Aorta (tissue), 5 donors: ENCODE results near the gene FKBP1A. TPM values are rescaled to one million over a fixed set of nuclear protein-coding genes. Genes with fewer than 3 reads are reported as not detected.
A peak's percentile ranks its signal among the peaks of the same experiment; 100 is the strongest.

Source experiments
- ATAC-seq: fragments of 200-7000 bp; cut with Tn5 transposase; one replicate; pipeline ENCODE4 v1.9.1; 2022; ENCODE audit warnings: moderate library complexity; ENCODE audit not compliant: low FRiP score
- DNase-seq, 2 donors: peaks; one replicate each; pipeline ENCODE4 v3.0.0-alpha.2; 2020
- H3K27ac ChIP-seq, 2 donors: one replicate each; pipeline ENCODE4 v1.5.1; 2013; ENCODE audit warnings: low read length in 2 of 2, mild to moderate bottlenecking in 2 of 2, moderate library complexity in 2 of 2, control low read depth in 1 of 2, inconsistent platforms in 1 of 2, low read depth in 1 of 2
- H3K27me3 ChIP-seq, 2 donors: one replicate each; pipeline ENCODE4 v1.6.1; 2013; ENCODE audit warnings: control low read depth in 1 of 2, low read length in 1 of 2, mild to moderate bottlenecking in 1 of 2, moderate library complexity in 1 of 2; ENCODE audit not compliant: insufficient read depth in 2 of 2, control insufficient read depth in 1 of 2
- H3K36me3 ChIP-seq, 2 donors: one replicate each; pipeline ENCODE4 v1.6.1; 2013; ENCODE audit warnings: control low read depth in 1 of 2, low read length in 1 of 2, mild to moderate bottlenecking in 1 of 2; ENCODE audit not compliant: insufficient read depth in 2 of 2, control insufficient read depth in 1 of 2
- H3K4me1 ChIP-seq, 2 donors: one replicate each; pipeline ENCODE4 v1.6.1; 2013; ENCODE audit warnings: low read length in 2 of 2, control low read depth in 1 of 2, mild to moderate bottlenecking in 1 of 2, moderate library complexity in 1 of 2; ENCODE audit not compliant: insufficient read depth in 2 of 2, control insufficient read depth in 1 of 2
- H3K4me3 ChIP-seq, 2 donors: one replicate each; pipeline ENCODE4 v1.5.1; 2013; ENCODE audit warnings: low read length in 2 of 2, control low read depth in 1 of 2, mild to moderate bottlenecking in 1 of 2
- H3K9me3 ChIP-seq: one replicate; pipeline ENCODE4 v1.6.1; 2013; ENCODE audit warnings: mild to moderate bottlenecking, low read length; ENCODE audit not compliant: control insufficient read depth
- WGBS, 2 donors: extraction: QIAGEN DNeasy Blood & Tissue Kit; methylation state at CpG; one replicate each; pipeline ENCODE4 v1.1.7; 2013; 5-methylcytosine and 5-hydroxymethylcytosine counted together
- intact Hi-C, 2 donors: fragments of 100-400 bp; cut with DNase I; formaldehyde crosslinking; loops; one replicate each; pipeline versions ENCODE4 v1.14.2 to v1.15.0; 2022
- polyA plus RNA-seq, 2 donors: library from polyadenylated mRNA; stranded (reverse); fragments of 200-250 nt; gene quantifications; one replicate each; pipeline ENCODE4 v1.2.3, GENCODE V29; 2013
- total RNA-seq, 2 donors: library from RNA; stranded (reverse); fragmentation: NEBNext Ultra II Directional; extraction: Animal tissue kit (Norgen Biotek cat#: 25700); gene quantifications; one replicate each; pipeline ENCODE4 v1.2.1, GENCODE V29; 2021
- donor health status: healthy with polysubstance abuse.
- donor health status: Bipolar disorder and iron deficiency.
- donor health status: DM: no; HTN: no; CAD: no.
- donor health status: DM: no; HTN: no; CAD: no.
- donor health status: DM: yes; HTN: yes; CAD: no.

Gene FKBP1A
- total and polyA plus RNA-seq, 4 donors = 105 to 273 (median 226) TPM

- 72 to 76% methylated on average over 7 of the region's 7 CpGs for WGBS, 2 donors
- Histone ChIP-seq H3K9me3 (no peaks in the 10 kb centered on the region), H3K4me1 (peaks cover 3 to 4% of the 10 kb centered on the region in 2 donors), H3K27me3 (no peaks in the 10 kb centered on the region), H3K36me3 (no peaks in the 10 kb centered on the region), H3K4me3 (peak overlapping the region; percentile 39 to 70), H3K27ac (peak overlapping the region in 1 of 2 donors; percentile 78)
- intact Hi-C loops = loop anchor here (2.0 to 5.0 kb wide), 4 partner anchors 69 to 276 kb away; partner anchors contain the start of genes NSFL1C (in 1 of the 2) and PSMF1 (in 1 of the 2)
- no peak for ATAC-seq
- DNase-seq = no peak
Measured at GRCh38 chr20:1393507-1393882, 641 bp upstream of the FKBP1A start.

- Histone ChIP-seq H3K9me3 (no peaks in the 10 kb centered on the region), H3K36me3 (no peaks in the 10 kb centered on the region), H3K27ac (peak overlapping the region in 1 of 2 donors; percentile 28), H3K27me3 (no peaks in the 10 kb centered on the region), H3K4me1 (peaks cover 3 to 4% of the 10 kb centered on the region in 2 donors), H3K4me3 (peak overlapping the region; percentile 87 to 89)
- peak in 1 of 2 donors; percentile 78 for DNase-seq
- ATAC-seq = no peak
- intact Hi-C loops = loop anchor here (2.0 to 5.0 kb wide), 4 partner anchors 68 to 275 kb away; partner anchors contain the start of genes NSFL1C (in 1 of the 2) and PSMF1 (in 1 of the 2)
- WGBS, 2 donors = 0 to 2% methylated on average over 12 to 13 of the region's 13 CpGs
Measured at GRCh38 chr20:1392443-1392692, 486 bp downstream of the FKBP1A start.

GRCh38 chr20:1391640-1392442, 1.0 kb downstream of the FKBP1A start:
- Histone ChIP-seq H3K27ac (peak overlapping the region in 1 of 2 donors; percentile 28), H3K4me1 (peaks cover 3 to 4% of the 10 kb centered on the region in 2 donors), H3K36me3 (no peaks in the 10 kb centered on the region), H3K27me3 (no peaks in the 10 kb centered on the region), H3K4me3 (peak overlapping the region; percentile 87 to 89), H3K9me3 (no peaks in the 10 kb centered on the region)
- ATAC-seq = no peak
- WGBS, 2 donors = 7% methylated on average over 16 of the region's 16 CpGs
- peak in 1 of 2 donors; percentile 55 for DNase-seq
- intact Hi-C loops = loop anchor here (2.0 to 5.0 kb wide), 4 partner anchors 67 to 275 kb away; partner anchors contain the start of genes NSFL1C (in 1 of the 2) and PSMF1 (in 1 of the 2)

DNA sequence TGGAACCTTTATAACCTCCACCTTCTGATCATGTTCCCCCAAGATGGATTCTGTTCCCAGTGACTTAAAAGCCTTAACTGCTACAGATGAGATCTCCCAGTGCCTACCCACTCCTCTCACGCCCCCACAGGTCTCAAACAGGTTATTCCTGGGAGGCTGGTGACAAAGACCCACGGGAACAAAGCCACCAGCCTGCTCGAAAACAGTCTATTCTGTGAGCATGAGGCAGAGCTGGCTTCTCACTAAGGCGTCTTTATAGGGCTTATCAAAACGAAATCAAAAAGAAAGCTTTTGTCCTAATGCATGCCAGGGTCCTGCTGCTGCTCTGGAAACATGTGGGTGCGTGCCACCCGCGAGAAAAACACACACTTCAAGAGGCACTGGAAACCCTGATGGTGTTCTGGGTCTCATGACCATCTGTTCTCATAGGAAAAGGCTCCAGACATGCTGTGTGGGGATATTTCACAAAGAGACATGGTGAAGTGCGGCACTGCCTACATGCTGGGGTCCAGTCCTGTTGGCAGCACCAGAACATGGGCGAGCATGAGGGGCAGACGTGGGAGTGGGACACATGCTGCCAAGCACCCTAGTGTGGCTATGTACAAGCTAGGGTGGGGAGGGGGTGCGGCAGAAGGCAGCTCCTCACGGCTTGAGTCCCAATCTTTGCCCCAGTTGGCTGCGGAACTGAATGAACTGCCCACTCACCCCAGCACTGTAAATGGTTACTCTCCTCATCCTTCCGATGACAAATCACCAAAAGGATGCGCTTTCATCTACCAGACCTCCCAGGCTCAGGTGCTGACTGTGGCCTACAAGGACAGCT, 2.1 kb downstream of the FKBP1A start:
- WGBS, 2 donors = 36 to 38% methylated on average over 16 of the region's 16 CpGs
- Histone ChIP-seq H3K9me3 (no peaks in the 10 kb centered on the region), H3K4me3 (no peak overlapping the region), H3K27ac (no peak overlapping the region), H3K4me1 (peaks cover 3 to 4% of the 10 kb centered on the region in 2 donors), H3K36me3 (no peaks in the 10 kb centered on the region), H3K27me3 (no peaks in the 10 kb centered on the region)
- no peak for DNase-seq
- intact Hi-C loops = loop anchor here in 1 of 2 donors (5.0 kb wide), 2 partner anchors 77 to 273 kb away; partner anchors contain the start of genes NSFL1C and PSMF1
- ATAC-seq = no peak

DNA sequence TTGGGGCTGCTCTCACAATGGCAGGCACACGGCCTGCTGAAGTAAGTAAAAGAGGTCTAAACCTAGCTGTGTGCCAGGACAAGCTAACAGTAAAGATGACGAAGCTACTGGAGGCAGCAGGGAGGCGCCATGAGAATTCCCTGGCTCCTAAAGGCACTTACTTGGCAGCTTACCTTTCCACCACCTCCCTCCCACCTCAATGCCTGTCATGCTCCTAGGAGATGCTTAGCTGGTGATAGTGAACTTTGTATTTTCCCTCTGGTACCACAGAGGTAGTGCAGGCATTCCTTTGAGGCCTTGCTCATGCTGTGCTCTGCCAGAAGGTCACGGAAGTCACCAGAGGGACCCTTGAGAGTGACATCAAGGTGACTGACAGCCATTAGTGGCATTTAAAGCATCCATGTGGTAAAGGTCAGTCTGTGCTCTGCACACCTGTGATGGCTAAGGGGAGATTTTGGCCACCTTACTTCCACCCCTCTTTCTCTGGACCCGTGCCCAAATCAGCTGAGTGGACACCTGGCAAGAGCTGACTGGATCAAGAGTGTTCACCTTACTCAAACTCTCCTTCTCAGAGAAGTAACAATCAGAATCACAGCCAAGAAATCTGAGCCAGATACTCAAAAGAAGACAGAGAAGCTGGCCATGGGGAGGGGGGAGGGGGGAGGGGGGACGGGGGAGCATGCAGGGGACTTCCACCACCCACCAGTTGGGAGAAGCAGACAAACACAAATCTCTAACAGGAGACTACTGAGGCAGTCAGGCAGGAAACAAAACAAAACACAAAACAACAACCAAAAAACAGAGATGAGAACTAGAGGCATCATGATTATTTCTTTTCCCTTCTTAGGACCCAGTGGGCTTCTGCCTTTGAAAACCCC, 2.9 kb downstream of the FKBP1A start:
- 14 to 34% methylated on average over 6 of the region's 6 CpGs for WGBS, 2 donors
- H3K4me3 ChIP-seq = no peak overlapping the region
- ATAC-seq = no peak
- DNase-seq = no peak
- intact Hi-C loops = loop anchor here in 1 of 2 donors (5.0 kb wide), 2 partner anchors 77 to 273 kb away; partner anchors contain the start of genes NSFL1C and PSMF1
- peak overlapping the region in 1 of 2 donors; percentile 66 for H3K27ac ChIP-seq
- no peaks in the 10 kb centered on the region for H3K27me3 ChIP-seq
- H3K9me3 ChIP-seq = no peaks in the 10 kb centered on the region
- H3K4me1 ChIP-seq = peaks cover 3 to 4% of the 10 kb centered on the region in 2 donors
- no peaks in the 10 kb centered on the region for H3K36me3 ChIP-seq

DNA sequence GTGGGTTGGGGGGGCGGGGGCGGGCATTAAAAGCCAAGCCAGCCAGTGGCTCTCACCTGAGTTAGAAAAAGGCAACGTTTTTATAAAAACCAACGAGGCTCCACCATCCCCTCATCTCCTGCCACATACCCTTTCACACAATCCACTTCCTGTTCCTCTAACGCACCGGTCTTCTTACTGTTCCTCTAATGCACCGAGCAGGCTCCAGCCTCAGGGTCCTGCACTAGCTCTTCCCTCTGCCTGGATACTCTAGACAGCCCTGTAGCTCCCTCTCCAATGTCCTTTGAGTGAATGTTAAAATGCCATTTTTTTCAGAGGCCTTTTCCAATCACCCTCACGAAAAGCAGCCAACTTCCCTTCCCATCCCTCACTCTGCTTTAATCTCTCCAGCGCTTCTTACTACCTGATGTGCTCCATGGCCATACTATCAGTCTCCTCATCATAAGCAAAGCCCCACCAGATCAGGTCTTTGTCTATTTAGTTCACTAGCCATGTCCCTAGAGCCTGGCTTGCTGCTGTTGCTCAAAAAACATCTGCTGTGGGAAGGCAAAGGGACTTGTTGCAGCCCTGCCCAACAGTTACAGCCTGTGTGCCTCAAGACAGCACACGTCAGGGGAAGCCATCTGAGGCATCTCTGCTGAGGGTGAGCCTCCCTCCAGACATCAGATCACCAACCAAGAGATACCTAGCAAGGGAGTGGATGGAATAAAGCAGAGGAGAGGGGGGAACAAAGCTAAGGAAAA, 3.9 kb downstream of the FKBP1A start:
- DNase-seq = no peak
- Histone ChIP-seq H3K27me3 (no peaks in the 10 kb centered on the region), H3K36me3 (no peaks in the 10 kb centered on the region), H3K9me3 (no peaks in the 10 kb centered on the region), H3K4me1 (peaks cover 3 to 4% of the 10 kb centered on the region in 2 donors), H3K4me3 (no peak overlapping the region), H3K27ac (peak overlapping the region in 1 of 2 donors; percentile 37)
- ATAC-seq = no peak
- WGBS, 2 donors = 74 to 75% methylated on average over 10 of the region's 10 CpGs
- intact Hi-C loops = no loop called here

GRCh38 chr20:1388253-1388652, 4.6 kb downstream of the FKBP1A start:
- Histone ChIP-seq H3K27ac (no peak overlapping the region), H3K9me3 (no peaks in the 10 kb centered on the region), H3K4me1 (peaks cover 3 to 4% of the 10 kb centered on the region in 2 donors), H3K27me3 (no peaks in the 10 kb centered on the region), H3K36me3 (no peaks in the 10 kb centered on the region), H3K4me3 (no peak overlapping the region)
- no peak for DNase-seq
- intact Hi-C loops = no loop called here
- no peak for ATAC-seq
- 72 to 78% methylated on average over 6 of the region's 6 CpGs for WGBS, 2 donors
